ENCODE measurements around the gene SLC6A13. TPM values are rescaled to one million over a fixed set of nuclear protein-coding genes. Genes with fewer than 3 reads are reported as not detected.
A peak's percentile ranks its signal among the peaks of the same experiment; 100 is the strongest.

Gene SLC6A13
- total RNA-seq, 4 donors from 2014 or later = not detected

DNA sequence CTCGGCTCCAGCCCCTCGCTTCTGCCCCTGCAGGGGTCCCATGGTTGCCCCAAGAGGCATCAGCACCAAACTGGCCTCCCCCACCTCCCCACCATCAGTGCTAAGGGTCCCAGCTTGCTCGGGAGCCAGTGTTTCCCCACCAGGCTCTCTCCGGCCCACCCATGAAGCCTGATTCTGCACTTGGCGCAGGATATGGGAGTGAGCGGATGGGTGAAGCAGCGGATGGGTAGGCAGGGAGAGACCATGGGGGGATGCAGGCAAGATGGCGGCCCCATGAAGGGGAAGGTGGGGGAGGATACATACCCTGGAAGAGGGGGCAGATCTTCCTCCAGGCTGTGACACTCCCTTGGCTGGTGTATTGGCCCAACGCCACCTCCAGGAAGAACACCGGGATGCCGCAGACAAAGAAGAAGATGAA, 58.4 kb downstream of the SLC6A13 start:
- no peak for TF ChIP-seq EP300 (IDR thresholded peaks at IDR 0.05)
- TF ChIP-seq, protein P1, sequence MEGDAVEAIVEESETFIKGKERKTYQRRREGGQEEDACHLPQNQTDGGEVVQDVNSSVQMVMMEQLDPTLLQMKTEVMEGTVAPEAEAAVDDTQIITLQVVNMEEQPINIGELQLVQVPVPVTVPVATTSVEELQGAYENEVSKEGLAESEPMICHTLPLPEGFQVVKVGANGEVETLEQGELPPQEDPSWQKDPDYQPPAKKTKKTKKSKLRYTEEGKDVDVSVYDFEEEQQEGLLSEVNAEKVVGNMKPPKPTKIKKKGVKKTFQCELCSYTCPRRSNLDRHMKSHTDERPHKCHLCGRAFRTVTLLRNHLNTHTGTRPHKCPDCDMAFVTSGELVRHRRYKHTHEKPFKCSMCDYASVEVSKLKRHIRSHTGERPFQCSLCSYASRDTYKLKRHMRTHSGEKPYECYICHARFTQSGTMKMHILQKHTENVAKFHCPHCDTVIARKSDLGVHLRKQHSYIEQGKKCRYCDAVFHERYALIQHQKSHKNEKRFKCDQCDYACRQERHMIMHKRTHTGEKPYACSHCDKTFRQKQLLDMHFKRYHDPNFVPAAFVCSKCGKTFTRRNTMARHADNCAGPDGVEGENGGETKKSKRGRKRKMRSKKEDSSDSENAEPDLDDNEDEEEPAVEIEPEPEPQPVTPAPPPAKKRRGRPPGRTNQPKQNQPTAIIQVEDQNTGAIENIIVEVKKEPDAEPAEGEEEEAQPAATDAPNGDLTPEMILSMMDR (IDR thresholded peaks at IDR 0.05) = no peak
- TF ChIP-seq POLR2AphosphoS5 (IDR thresholded peaks at IDR 0.05) = no peak
- no peak for TF ChIP-seq POLR2A (IDR thresholded peaks at IDR 0.05; ENCODE audit: low read depth)
- Histone ChIP-seq H3K27ac (replicated peaks in 1 of 4) (no peak overlapping the region), H3K4me3 (peak overlapping the region; percentile 56 to 60 (median 58)), H3K4me1 (peaks cover 4 to 18% (median 14%) of the 10 kb centered on the region in 4 donors), H3K36me3 (no peaks in the 10 kb centered on the region), H3K27me3 (peaks cover 0 to 81% (median 17%) of the 10 kb centered on the region in 4 donors), H3K9me3 (no peaks in the 10 kb centered on the region)
- DNase-seq (ENCODE audit: extremely low spot score) = no peak
- intact Hi-C loops (cut with DNase I) = no loop called here
- WGBS = 78% methylated on average over 9 of the region's 11 CpGs

DNA sequence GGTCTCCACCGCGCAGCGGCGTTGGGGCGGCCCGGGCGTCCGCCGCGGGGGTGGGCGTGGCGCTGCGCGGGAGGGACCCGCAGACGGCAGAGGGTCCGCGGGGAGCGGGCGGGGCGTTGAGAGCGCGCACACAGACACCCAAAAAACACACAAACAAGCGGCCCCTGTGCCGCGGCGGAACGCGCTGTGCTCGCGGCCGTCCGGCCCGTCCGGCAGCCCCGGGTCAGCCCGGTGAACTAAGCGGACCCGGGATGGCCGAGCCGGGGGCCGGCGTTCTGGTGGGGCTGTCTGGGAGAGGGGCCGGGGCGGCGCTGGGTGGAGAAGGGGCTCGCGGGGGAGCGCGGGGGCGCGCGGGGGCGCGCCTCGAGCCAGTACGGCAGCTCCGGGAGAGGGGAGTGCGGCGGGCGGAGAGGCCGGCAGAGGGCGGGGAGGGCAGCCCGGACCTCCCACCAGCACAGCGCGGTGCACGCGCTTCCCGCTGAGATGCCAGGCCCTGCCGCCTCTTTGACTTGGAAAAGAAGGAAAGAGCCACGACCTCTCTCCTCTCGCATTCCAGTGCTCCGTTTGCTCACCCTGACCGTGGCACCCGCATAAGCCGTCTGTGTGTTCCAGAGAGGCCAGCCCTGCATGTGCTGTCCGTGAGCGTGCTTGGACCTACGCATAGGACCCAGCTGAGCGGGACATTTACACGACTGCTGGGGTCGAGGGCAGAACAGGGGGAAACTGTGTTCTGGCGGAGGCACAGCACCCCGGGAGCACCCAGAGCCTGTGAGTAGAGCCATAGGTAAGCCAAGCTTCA, 59.0 kb downstream of the SLC6A13 start:
- 0% methylated on average over 3 of the region's 84 CpGs for WGBS
- Histone ChIP-seq H3K4me3 (peak overlapping the region; percentile 56 to 60 (median 58)), H3K9me3 (no peaks in the 10 kb centered on the region), H3K27me3 (peaks cover 0 to 86% (median 17%) of the 10 kb centered on the region in 4 donors), H3K36me3 (no peaks in the 10 kb centered on the region), H3K4me1 (peaks cover 4 to 19% (median 14%) of the 10 kb centered on the region in 4 donors), H3K27ac (replicated peaks in 1 of 4) (no peak overlapping the region)
- intact Hi-C loops (cut with DNase I) = no loop called here
- TF ChIP-seq, protein P1 (IDR thresholded peaks at IDR 0.05) = peak in 1 of 3 experiments; percentile 20
- no peak for TF ChIP-seq POLR2AphosphoS5 (IDR thresholded peaks at IDR 0.05)
- DNase-seq (ENCODE audit: extremely low spot score) = no peak

DNA sequence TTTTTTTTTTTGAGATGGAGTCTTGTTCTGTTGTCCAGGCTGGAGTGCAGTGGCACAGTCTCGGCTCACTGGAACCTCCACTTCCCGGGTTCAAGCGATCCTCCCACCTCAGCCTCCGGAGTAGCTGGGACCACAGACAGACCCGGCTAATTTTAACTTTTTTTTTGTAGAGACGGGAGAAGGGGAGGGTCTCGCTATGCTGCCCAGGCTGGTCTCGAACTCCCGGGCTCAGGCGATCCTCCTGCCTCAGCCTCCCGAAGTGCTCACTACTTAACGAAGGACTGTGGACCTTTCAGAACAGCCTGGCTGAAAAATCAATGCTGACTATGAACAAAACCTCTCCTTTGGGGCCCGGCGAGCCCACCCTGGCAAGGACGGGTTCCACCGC, 59.6 kb downstream of the SLC6A13 start:
- TF ChIP-seq POLR2AphosphoS5 (IDR thresholded peaks at IDR 0.05) = no peak
- TF ChIP-seq EP300 (IDR thresholded peaks at IDR 0.05) = no peak
- TF ChIP-seq, protein P1 (IDR thresholded peaks at IDR 0.05) = no peak
- TF ChIP-seq POLR2A (IDR thresholded peaks at IDR 0.05; ENCODE audit: low read depth) = no peak
- intact Hi-C loops (cut with DNase I) = no loop called here
- H3K9me3 ChIP-seq = no peaks in the 10 kb centered on the region
- no peak for DNase-seq (ENCODE audit: extremely low spot score)
- no peaks in the 10 kb centered on the region for H3K36me3 ChIP-seq
- 89% methylated on average over 7 of the region's 16 CpGs for WGBS
- peaks cover 0 to 84% (median 17%) of the 10 kb centered on the region in 4 donors for H3K27me3 ChIP-seq
- H3K4me3 ChIP-seq = peak overlapping the region; percentile 56 to 60 (median 58)
- no peak overlapping the region for H3K27ac ChIP-seq (replicated peaks in 1 of 4)
- H3K4me1 ChIP-seq = peaks cover 4 to 19% (median 14%) of the 10 kb centered on the region in 4 donors

DNA sequence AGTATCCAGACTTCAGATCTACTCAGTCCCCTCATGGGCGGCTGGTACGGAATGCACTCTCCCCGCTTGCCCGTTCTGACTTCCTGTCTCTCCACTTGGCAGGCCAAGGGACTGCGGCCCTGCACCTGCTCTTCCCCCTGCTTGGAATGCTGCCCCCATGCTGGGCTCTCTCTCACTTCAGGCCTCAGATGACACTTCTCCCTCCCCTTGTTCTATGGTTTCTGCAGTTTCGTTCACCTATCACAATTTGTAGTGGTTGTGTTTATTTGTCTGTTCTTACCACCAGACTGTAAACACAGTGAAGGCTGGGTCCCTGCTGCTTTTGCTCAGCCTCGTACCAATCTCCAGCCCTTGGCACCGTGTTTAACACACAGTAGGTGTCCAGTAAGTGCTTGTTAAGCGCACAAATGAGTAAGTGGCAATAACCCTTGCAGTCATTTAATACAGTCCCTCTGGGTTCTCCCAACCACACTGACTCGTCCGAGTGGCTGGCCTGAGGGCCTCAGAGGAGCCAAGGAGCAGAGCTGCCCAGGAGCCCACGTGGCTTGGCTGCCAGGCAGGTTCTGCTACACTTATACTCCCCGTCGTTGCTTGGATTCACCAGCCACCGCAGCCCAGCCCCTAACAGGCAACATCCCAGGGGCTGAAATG, 60.4 kb downstream of the SLC6A13 start:
- DNase-seq (ENCODE audit: extremely low spot score) = no peak
- TF ChIP-seq, protein P1 (IDR thresholded peaks at IDR 0.05) = no peak
- TF ChIP-seq POLR2A (IDR thresholded peaks at IDR 0.05; ENCODE audit: low read depth) (no peak), EP300 (IDR thresholded peaks at IDR 0.05) (no peak), POLR2AphosphoS5 (IDR thresholded peaks at IDR 0.05) (no peak)

More for the DNA sequence above, 60.4 kb downstream of the SLC6A13 start:
- Histone ChIP-seq H3K36me3 (no peaks in the 10 kb centered on the region), H3K4me3 (no peak overlapping the region), H3K4me1 (peaks cover 4 to 19% (median 14%) of the 10 kb centered on the region in 4 donors), H3K27ac (replicated peaks in 1 of 4) (no peak overlapping the region), H3K9me3 (no peaks in the 10 kb centered on the region), H3K27me3 (peaks cover 0 to 84% (median 16%) of the 10 kb centered on the region in 4 donors)
- intact Hi-C loops (cut with DNase I) = no loop called here
- WGBS = 74% methylated on average over 15 of the region's 15 CpGs
